ENCODE measurements around the gene RUBCN. TPM values are rescaled to one million over a fixed set of nuclear protein-coding genes. Genes with fewer than 3 reads are reported as not detected.

Gene RUBCN
- total and polyA plus RNA-seq, 9 of the 15 experiments (the other 6 are each of a cell fraction or from before 2014, with no cell fraction given): 8.4 to 24.0 (median 11.9) TPM

- no peak overlapping the region for H3K4me2 ChIP-seq (ENCODE audit: insufficient read depth, low read length)
Measured at GRCh38 chr3:197706658-197707057, 30.0 kb downstream of the RUBCN start.

More at GRCh38 chr3:197706658-197707057, 30.0 kb downstream of the RUBCN start:
- no peaks in the 10 kb centered on the region for H3K4me1 ChIP-seq (replicated peaks in 1 of 2; ENCODE audit: control insufficient read depth in 2 of 2, insufficient read depth in 2 of 2, low read length in 2 of 2)
- 91% methylated on average over 6 of the region's 7 CpGs for WGBS (ENCODE audit: insufficient coverage, low coverage, missing lambda C conversion rate)
- FAIRE-seq: no peak
- H4K20me1 ChIP-seq (replicated peaks; ENCODE audit: control insufficient read depth, insufficient read depth, low read length): no peaks in the 10 kb centered on the region
- no peak overlapping the region for H2AFZ ChIP-seq (ENCODE audit: low read depth, low read length)
- no peak for ATAC-seq
- CTCF ChIA-PET (ENCODE audit: low intra/inter-chr PET ratio): no interaction called here
- H3K36me3 ChIP-seq (ENCODE audit: control insufficient read depth, insufficient read depth, low read length): peaks cover 26% of the 10 kb centered on the region; the same call in 2 of the 3 replicates
- POLR2A ChIA-PET: no interaction called here
- TF ChIP-seq, protein P1, sequence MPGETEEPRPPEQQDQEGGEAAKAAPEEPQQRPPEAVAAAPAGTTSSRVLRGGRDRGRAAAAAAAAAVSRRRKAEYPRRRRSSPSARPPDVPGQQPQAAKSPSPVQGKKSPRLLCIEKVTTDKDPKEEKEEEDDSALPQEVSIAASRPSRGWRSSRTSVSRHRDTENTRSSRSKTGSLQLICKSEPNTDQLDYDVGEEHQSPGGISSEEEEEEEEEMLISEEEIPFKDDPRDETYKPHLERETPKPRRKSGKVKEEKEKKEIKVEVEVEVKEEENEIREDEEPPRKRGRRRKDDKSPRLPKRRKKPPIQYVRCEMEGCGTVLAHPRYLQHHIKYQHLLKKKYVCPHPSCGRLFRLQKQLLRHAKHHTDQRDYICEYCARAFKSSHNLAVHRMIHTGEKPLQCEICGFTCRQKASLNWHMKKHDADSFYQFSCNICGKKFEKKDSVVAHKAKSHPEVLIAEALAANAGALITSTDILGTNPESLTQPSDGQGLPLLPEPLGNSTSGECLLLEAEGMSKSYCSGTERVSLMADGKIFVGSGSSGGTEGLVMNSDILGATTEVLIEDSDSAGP (CRISPR knock-in tag; IDR thresholded peaks at IDR 0.05): no peak
- TF ChIP-seq NFIC (IDR thresholded peaks at IDR 0.05) (no peak), ZKSCAN1 (IDR thresholded peaks at IDR 0.05; ENCODE audit: low read depth, low read length) (no peak), ZC3H8 (IDR thresholded peaks at IDR 0.05) (no peak), ZNF583 (CRISPR knock-in tag; IDR thresholded peaks at IDR 0.05) (no peak), HMG20A (CRISPR knock-in tag; conservative IDR thresholded peaks at IDR 0.05) (no peak), ZNF431 (CRISPR knock-in tag; IDR thresholded peaks at IDR 0.05) (no peak), YY1 (IDR thresholded peaks at IDR 0.05; ENCODE audit: borderline replicate concordance in 1 of 3, control insufficient read depth in 1 of 3, extremely low read depth in 1 of 3, insufficient read depth in 3 of 3, insufficient read length in 1 of 3, insufficient replicate concordance in 2 of 3, low read depth in 1 of 3, low read length in 2 of 3) (no peak), NELFE (IDR thresholded peaks at IDR 0.05; ENCODE audit: insufficient read depth, insufficient read length) (no peak), NFE2 (IDR thresholded peaks at IDR 0.05; ENCODE audit: low read depth) (no peak), FOXK2 (conservative IDR thresholded peaks at IDR 0.05 in 1 of 2, IDR thresholded peaks at IDR 0.05 in 1 of 2; ENCODE audit: low read depth in 2 of 2) (no peak), TAL1 (IDR thresholded peaks at IDR 0.05) (no peak), RHOXF2B (CRISPR knock-in tag; conservative IDR thresholded peaks at IDR 0.05) (no peak), RCOR1 (IDR thresholded peaks at IDR 0.05; ENCODE audit: borderline replicate concordance in 1 of 2, low read depth in 2 of 2, low read length in 2 of 2) (no peak), KDM1A (IDR thresholded peaks at IDR 0.05) (no peak), TBL1XR1 (IDR thresholded peaks at IDR 0.05; ENCODE audit: low read length in 2 of 2) (no peak)
- TF ChIP-seq, protein P2, sequence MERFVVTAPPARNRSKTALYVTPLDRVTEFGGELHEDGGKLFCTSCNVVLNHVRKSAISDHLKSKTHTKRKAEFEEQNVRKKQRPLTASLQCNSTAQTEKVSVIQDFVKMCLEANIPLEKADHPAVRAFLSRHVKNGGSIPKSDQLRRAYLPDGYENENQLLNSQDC (CRISPR knock-in tag; IDR thresholded peaks at IDR 0.05): no peak
- TF ChIP-seq, protein P3, sequence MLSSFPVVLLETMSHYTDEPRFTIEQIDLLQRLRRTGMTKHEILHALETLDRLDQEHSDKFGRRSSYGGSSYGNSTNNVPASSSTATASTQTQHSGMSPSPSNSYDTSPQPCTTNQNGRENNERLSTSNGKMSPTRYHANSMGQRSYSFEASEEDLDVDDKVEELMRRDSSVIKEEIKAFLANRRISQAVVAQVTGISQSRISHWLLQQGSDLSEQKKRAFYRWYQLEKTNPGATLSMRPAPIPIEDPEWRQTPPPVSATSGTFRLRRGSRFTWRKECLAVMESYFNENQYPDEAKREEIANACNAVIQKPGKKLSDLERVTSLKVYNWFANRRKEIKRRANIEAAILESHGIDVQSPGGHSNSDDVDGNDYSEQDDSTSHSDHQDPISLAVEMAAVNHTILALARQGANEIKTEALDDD (IDR thresholded peaks at IDR 0.05): no peak
- H3K9me3 ChIP-seq (replicated peaks; ENCODE audit: control insufficient read depth, insufficient read depth, low read depth, low read length): no peaks in the 10 kb centered on the region
- BruUV-seq (replicated peaks): no TSS peak
- no peaks in the 10 kb centered on the region for H3K27me3 ChIP-seq (ENCODE audit: control insufficient read depth in 2 of 2, insufficient read depth in 2 of 2, low read length in 2 of 2)
- in situ Hi-C loops (cut with MboI): no loop called here
- no peaks in the 10 kb centered on the region for H3K9me1 ChIP-seq (ENCODE audit: control insufficient read depth, insufficient read depth, low read length)
- H3K79me2 ChIP-seq (ENCODE audit: control insufficient read depth, insufficient read depth, low read length): no peaks in the 10 kb centered on the region
- no peak overlapping the region for H3K9ac ChIP-seq (ENCODE audit: insufficient read depth in 1 of 2, low read depth in 2 of 2, low read length in 2 of 2)
- H3K27ac ChIP-seq (ENCODE audit: extremely low read depth, low read depth, low read length): no peak overlapping the region
- no peak for DNase-seq (ENCODE audit: extremely low read depth in 1 of 4, low spot score in 3 of 4)
- intact Hi-C loops (cut with micrococcal nuclease): no loop called here
- H3K4me3 ChIP-seq: no peak overlapping the region
